Activated T-helper 1 cell treated with anti-CD3 and anti-CD28 coated beads, Interleukin-2, amount 50 U/mL, for 16 hours (primary cell): ENCODE results near the gene ZDHHC9.

Experiments used
- DNase-seq, 2 donors: peaks; one replicate each; pipeline ENCODE4 v3.0.0-alpha.2; 2020; ENCODE audit warnings: low read depth in 1 of 2, low spot score in 1 of 2

ZDHHC9 gene

GRCh38 chrX:129823115-129823514, 20.6 kb downstream of the ZDHHC9 start:
- no peak for DNase-seq

- no peak for DNase-seq
Observed at GRCh38 chrX:129818123-129818522, 25.6 kb downstream of the ZDHHC9 start.

- no peak for DNase-seq
Observed at GRCh38 chrX:129813662-129814368, 29.9 kb downstream of the ZDHHC9 start.

- no peak for DNase-seq
Observed at GRCh38 chrX:129808829-129809796, 34.6 kb downstream of the ZDHHC9 start.

DNA sequence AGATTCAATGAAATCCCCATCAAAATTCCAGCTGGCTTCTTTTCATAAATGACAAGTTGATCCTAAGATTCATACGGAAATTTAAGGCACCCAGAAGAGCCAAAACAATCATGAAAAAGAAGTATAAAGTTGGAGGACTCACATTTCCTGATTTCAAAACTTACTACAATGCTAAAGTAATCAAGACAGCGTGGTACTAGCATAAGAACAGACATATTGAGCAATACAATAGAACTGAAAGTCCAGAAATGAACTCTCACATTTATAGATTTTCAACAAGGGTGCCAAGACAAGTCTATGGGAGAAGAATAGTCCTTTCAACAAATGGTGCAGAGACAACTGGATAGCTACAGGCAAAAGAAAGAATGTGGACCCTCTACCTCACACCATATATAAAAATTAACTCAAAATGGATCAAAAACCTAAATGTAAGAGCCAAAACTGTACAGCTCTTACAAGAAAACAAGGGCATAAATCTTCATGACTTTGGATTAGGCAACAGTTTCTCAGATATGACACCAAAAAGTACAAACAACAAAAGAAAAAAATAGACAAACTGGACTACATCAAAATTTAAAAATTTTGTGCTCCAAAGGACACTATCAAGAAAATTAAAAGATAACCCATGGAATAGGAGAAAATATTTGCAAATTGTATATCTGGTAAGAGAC, 35.4 kb downstream of the ZDHHC9 start:
- no peak for DNase-seq

GRCh38 chrX:129804806-129805205, 38.9 kb downstream of the ZDHHC9 start:
- no peak for DNase-seq

GRCh38 chrX:129802863-129803262, 40.8 kb downstream of the ZDHHC9 start:
- no peak for DNase-seq

GRCh38 chrX:129800186-129800585, 43.5 kb downstream of the ZDHHC9 start:
- no peak for DNase-seq

GRCh38 chrX:129798888-129799287, 44.8 kb downstream of the ZDHHC9 start:
- DNase-seq: no peak

GRCh38 chrX:129798456-129798855, 45.2 kb downstream of the ZDHHC9 start:
- DNase-seq: no peak

DNA sequence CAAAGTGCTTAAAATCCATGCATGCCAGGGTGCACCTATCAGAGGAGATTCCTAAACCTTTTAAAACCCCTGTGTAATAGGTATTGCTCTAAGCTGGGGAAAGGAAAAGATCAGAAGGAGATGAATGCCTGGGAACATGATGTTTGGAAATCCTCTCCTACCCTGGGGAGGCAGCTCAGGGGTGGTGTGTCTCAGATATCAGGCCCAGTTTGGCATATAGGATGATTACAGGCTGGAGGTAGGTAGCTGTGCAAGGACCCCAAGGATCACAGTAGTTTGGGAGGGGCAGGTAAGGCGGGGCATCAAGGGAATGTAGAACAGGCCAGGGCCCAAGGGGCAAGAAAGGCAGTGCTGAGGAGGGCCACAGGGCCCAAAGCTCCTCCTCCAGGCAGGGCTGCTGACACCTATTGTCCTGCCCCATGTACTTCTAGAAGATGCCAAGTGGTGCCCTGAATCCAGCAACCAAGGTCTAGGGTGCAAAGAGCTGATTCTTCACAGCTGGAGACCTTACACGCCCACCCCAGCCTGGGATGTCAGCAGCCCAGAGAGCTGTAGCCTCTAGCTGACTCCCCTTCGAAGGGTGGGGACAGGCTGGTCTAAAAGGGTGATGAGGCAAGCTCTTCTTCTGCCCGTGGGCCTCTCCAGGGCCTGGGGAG, 46.3 kb downstream of the ZDHHC9 start:
- DNase-seq: no peak

GRCh38 chrX:129795584-129795983, 48.1 kb downstream of the ZDHHC9 start:
- no peak for DNase-seq

DNA sequence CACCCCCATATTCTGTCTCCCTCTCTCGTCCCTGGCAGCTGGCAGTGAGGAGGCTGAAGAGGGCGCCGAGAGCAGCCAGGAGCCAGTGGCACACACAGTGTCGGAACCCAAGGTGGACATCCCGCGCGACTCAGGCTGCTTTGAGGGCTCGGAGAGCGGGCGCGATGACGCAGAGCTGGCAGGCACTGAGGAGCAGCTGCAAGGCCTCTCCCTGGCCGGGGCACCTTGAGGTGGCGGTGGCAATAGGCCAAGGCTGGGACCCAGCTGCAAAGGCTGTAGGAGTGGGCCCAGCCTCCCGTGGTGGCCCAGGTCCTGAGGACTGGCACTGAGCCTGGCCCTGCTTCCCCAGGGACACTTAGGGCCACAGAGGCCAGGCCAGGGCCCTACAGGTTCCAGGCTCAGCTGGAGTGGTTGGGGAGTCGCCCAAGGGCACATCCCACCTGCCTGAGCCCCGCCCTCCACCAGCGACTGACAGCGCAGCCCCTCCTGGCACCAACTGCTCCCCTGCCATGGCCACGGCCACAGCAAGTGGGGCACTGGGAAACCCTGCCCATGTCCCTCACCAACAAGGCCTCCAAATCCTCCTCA, 50.0 kb downstream of the ZDHHC9 start:
- no peak for DNase-seq

DNA sequence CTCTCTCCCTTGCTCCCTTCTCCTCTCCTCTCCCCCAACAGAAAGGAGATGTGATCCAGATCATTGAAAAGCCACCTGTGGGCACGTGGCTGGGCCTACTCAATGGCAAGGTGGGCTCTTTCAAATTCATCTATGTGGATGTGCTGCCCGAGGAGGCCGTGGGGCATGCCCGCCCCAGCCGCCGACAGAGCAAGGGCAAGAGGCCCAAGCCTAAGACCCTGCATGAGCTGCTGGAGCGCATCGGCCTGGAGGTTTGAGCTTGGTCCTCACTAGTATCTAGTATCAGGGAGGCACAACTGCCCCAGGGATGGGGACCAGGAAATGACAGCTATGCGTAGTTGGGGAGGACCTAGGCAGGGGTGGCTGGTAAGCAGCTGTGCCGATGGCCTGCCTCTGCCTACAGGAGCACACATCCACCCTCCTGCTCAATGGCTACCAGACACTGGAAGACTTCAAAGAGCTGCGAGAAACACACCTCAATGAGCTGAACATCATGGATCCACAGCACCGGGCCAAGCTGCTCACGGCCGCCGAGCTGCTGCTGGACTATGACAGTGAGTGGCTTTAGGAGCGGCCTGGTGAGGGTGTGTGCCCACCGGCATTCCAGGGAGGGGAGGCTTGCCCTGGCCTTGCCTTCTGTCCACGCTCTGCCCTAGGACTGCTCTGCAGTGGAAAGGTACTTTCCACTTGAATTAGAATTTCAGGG, 50.9 kb downstream of the ZDHHC9 start:
- no peak for DNase-seq

GRCh38 chrX:129791961-129792570, 51.6 kb downstream of the ZDHHC9 start:
- no peak for DNase-seq

- DNase-seq: no peak
Observed at GRCh38 chrX:129791336-129791735, 52.4 kb downstream of the ZDHHC9 start.

GRCh38 chrX:129790808-129791207, 52.9 kb downstream of the ZDHHC9 start:
- no peak for DNase-seq

- no peak for DNase-seq
Observed at GRCh38 chrX:129790146-129790545, 53.5 kb downstream of the ZDHHC9 start.

DNA sequence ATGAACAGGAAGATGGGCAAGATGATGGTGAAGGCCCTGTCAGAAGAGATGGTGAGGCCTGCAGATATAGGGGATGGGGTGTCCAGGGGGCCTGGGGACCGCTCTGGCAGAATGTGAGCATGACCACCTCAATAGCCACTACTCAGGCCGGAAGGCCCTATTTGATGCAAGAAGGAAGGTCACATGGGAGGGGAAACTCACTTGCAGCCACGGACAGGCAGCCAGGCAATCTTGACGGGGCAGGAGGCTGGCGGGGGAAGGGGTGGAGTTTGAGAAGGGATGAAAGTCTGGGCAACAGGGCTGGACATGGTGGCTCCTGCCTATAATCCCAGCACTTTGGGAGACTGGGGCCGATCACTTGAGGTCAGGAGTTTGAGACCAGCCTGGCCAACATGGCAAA, 55.2 kb downstream of the ZDHHC9 start:
- DNase-seq: no peak
